Choroid plexus epithelial cell (primary cell): Measurements from ENCODE around the gene POLE.

Experiments
- DNase-seq: peaks from one replicate; pipeline ENCODE4 v3.0.0-alpha.2; 2010; ENCODE audit warnings: low read depth
- H3K4me3 ChIP-seq: 2 replicates; pipeline ENCODE4 v1.5.1; 2011; ENCODE audit warnings: low read depth, mild to moderate bottlenecking, control low read depth, low read length, moderate library complexity
- CTCF ChIP-seq: conservative IDR thresholded peaks from 2 replicates; pipeline ENCODE4 v1.5.1; 2011; ENCODE audit warnings: low read depth, mild to moderate bottlenecking, control low read depth, inconsistent platforms, low read length, moderate library complexity

Gene POLE

GRCh38 chr12:132669166-132669879 is 17.8 kb downstream of the POLE start:
- DNase-seq: no peak
- no peak overlapping the region for H3K4me3 ChIP-seq
- TF ChIP-seq CTCF: no peak

- no peak for TF ChIP-seq CTCF
- no peak for DNase-seq
- no peak overlapping the region for H3K4me3 ChIP-seq
Observed at GRCh38 chr12:132668191-132669088, 18.7 kb downstream of the POLE start.

- no peak for TF ChIP-seq CTCF
- no peak for DNase-seq
- no peak overlapping the region for H3K4me3 ChIP-seq
Observed at GRCh38 chr12:132665794-132666193, 21.3 kb downstream of the POLE start.

GRCh38 chr12:132665149-132665491 is 22.0 kb downstream of the POLE start:
- no peak for DNase-seq
- H3K4me3 ChIP-seq: no peak overlapping the region
- TF ChIP-seq CTCF: no peak

GRCh38 chr12:132664206-132665148 is 22.7 kb downstream of the POLE start:
- DNase-seq: no peak
- no peak for TF ChIP-seq CTCF
- no peak overlapping the region for H3K4me3 ChIP-seq

GRCh38 chr12:132662901-132663755 is 24.0 kb downstream of the POLE start:
- no peak overlapping the region for H3K4me3 ChIP-seq
- TF ChIP-seq CTCF: no peak
- no peak for DNase-seq
